HepG2 (cell line): ENCODE results near the gene SFTPA2. TPM values are rescaled to one million over a fixed set of nuclear protein-coding genes. Genes with fewer than 3 reads are reported as not detected.
"Not testable (repeated sequence)": the region's sequence is repeated elsewhere in the genome, so short reads cannot be mapped to it uniquely, and the experiment has no call there.

ENCODE experiments used
- ATAC-seq: fragments of 200-7000 bp; cut with Tn5 transposase; 3 replicates; pipeline ENCODE4 v1.9.1; 2020; ENCODE audit warnings: mild to moderate bottlenecking, moderate library complexity
- BruUV-seq: library from RNA; stranded (reverse); fragments of 400-500 nt; replicated peaks from 2 replicates; lab custom pipeline; 2021; lab: Mats Ljungman, UMichigan
- CTCF ChIA-PET: fragments of 300-600 bp; formaldehyde crosslinking; extraction: SDS; loops from one replicate; lab custom pipeline; 2021; ENCODE audit warnings: low total read pairs, inconsistent platforms, low intra/inter-chr PET ratio; lab: Yijun Ruan, JAX
- POLR2A ChIA-PET: fragments of 350-600 bp; sonication (Branson Sonifier 250); formaldehyde crosslinking; loops from one replicate; lab custom pipeline; 2020; ENCODE audit warnings: antibody characterized with exemption, inconsistent platforms; lab: Yijun Ruan, JAX
- DNase-seq: peaks from one replicate; pipeline ENCODE4 v3.0.0-alpha.2; 2015; ENCODE audit warnings: low spot score
- FAIRE-seq: peaks from 3 replicates; lab custom pipeline; 2011; peaks lifted over from hg19 to GRCh38; lab: Jason Lieb, UNC
- H2AFZ ChIP-seq: one replicate; pipeline ENCODE4 v1.6.1; 2011; ENCODE audit warnings: low read length, inconsistent platforms
- H3K27ac ChIP-seq: fragments of 300-600 bp; 3 replicates; pipeline ENCODE4 v1.8.0; 2011; ENCODE audit warnings: mixed run types, mild to moderate bottlenecking, mixed read lengths, low read length, inconsistent platforms; ENCODE audit not compliant: insufficient read depth; ENCODE audit errors: extremely low read length
- H3K27me3 ChIP-seq, 2 experiments: fragments of 200-600 bp in 1 of 2; 2 replicates in 1 of 2; 3 replicates in 1 of 2; pipeline versions ENCODE4 v1.6.0 to v1.8.0; 2011; ENCODE audit warnings: low read length in 2 of 2, mild to moderate bottlenecking in 2 of 2, moderate library complexity in 2 of 2, inconsistent platforms in 1 of 2; ENCODE audit not compliant: insufficient read depth in 2 of 2, control insufficient read depth in 1 of 2
- H3K36me3 ChIP-seq, 2 experiments: fragments of 200-600 bp in 1 of 2; replicated peaks in 1 of 2; 2 replicates in 1 of 2; 3 replicates in 1 of 2; pipeline versions ENCODE4 v1.5.1 to v1.8.0; 2011; ENCODE audit warnings: low read length in 2 of 2, inconsistent platforms in 1 of 2; ENCODE audit not compliant: insufficient read depth in 2 of 2, control insufficient read depth in 1 of 2
- H3K4me1 ChIP-seq: 2 replicates; pipeline ENCODE4 v1.5.1; 2012; ENCODE audit warnings: low read length, inconsistent platforms; ENCODE audit not compliant: insufficient read depth
- H3K4me2 ChIP-seq: 2 replicates; pipeline ENCODE4 v1.6.0; 2011; ENCODE audit warnings: low read depth, low read length, inconsistent platforms
- H3K4me3 ChIP-seq, 3 experiments: fragments of 200-600 bp in 1 of 3; sonication (generic), shearing (Covaris generic) in 1 of 3; replicated peaks in 1 of 3; 2 replicates each; pipeline ENCODE4 v1.5.1; 2011 to 2016; ENCODE audit warnings: low read length in 3 of 3, inconsistent platforms in 2 of 3, low read depth in 2 of 3, mild to moderate bottlenecking in 2 of 3, control low read depth in 1 of 3, mixed read lengths in 1 of 3; ENCODE audit not compliant: insufficient read depth in 1 of 3
- H3K79me2 ChIP-seq: one replicate; pipeline ENCODE4 v1.6.1; 2011; ENCODE audit warnings: low read length, inconsistent platforms; ENCODE audit not compliant: insufficient read depth
- H3K9ac ChIP-seq: 2 replicates; pipeline ENCODE4 v1.6.0; 2011; ENCODE audit warnings: mild to moderate bottlenecking, low read depth, low read length, inconsistent platforms; ENCODE audit not compliant: insufficient read depth
- H3K9me3 ChIP-seq: 2 replicates; pipeline ENCODE4 v1.5.1; 2012; ENCODE audit warnings: mild to moderate bottlenecking, low read length
- H4K20me1 ChIP-seq: 2 replicates; pipeline ENCODE4 v1.6.0; 2011; ENCODE audit warnings: inconsistent platforms, mild to moderate bottlenecking, low read length, moderate library complexity; ENCODE audit not compliant: insufficient read depth
- IRF1 ChIP-seq: sonication (generic); formaldehyde crosslinking; IDR thresholded peaks from 2 replicates; pipeline ENCODE4 v1.4.0; 2020; ENCODE audit warnings: low read depth, mild to moderate bottlenecking, missing genetic modification reagents
- RAD51 ChIP-seq: fragments of 450-650 bp; IDR thresholded peaks from 2 replicates; pipeline ENCODE4 v1.6.1; 2016; ENCODE audit warnings: borderline replicate concordance
- YEATS4 ChIP-seq: sonication (generic); formaldehyde crosslinking; IDR thresholded peaks from 2 replicates; pipeline ENCODE4 v1.4.0; 2020; ENCODE audit warnings: missing genetic modification reagents, borderline replicate concordance
- ZNF350 ChIP-seq: sonication (generic); formaldehyde crosslinking; IDR thresholded peaks from 2 replicates; pipeline ENCODE4 v1.4.0; 2020; ENCODE audit warnings: mild to moderate bottlenecking, low read depth, missing genetic modification reagents, borderline replicate concordance
- WGBS: methylation state at CpG from one replicate; pipeline ENCODE4 v1.1.6; 2017; ENCODE audit warnings: low lambda C conversion rate; 5-methylcytosine and 5-hydroxymethylcytosine counted together
- in situ Hi-C: cut with HindIII; loops from 2 replicates; pipeline ENCODE4 v1.10.0; 2017; ENCODE audit warnings: low pct_unique_long_range_greater_than_20kb; ENCODE audit not compliant: extremely low pct_ligation_motif_present
- intact Hi-C: fragments of 100-400 bp; cut with micrococcal nuclease; formaldehyde crosslinking; loops from one replicate; pipeline ENCODE4 v1.10.0; 2022; ENCODE audit not compliant: unreplicated experiment
- polyA plus RNA-seq, 8 experiments: library from polyadenylated mRNA; depleted of rRNA in 3 of 8; stranded (reverse) in 7 of 8; unstranded in 1 of 8; fragments of >200 nt; fragmentation: Illumina TruSeq in 4 of 8; extraction: Trizol in 4 of 8; gene quantifications; 2 replicates each; pipeline versions ENCODE4 v1.2.1 to v1.2.3, GENCODE V29; 2011 to 2016; ENCODE audit warnings: low read depth in 4 of 8, missing spikeins in 1 of 8, mixed read lengths in 1 of 8; ENCODE audit not compliant: insufficient read depth in 1 of 8
- total RNA-seq, 5 experiments: library from RNA; depleted of rRNA; stranded (reverse); fragments of >200 nt; fragmentation: Illumina TruSeq; extraction: Trizol; gene quantifications; 2 replicates each; pipeline ENCODE4 v1.2.3, GENCODE V29; 2016; ENCODE audit warnings: low read depth in 1 of 5
- TF ChIP-seq, protein P1 (sequence below): sonication (generic); formaldehyde crosslinking; IDR thresholded peaks from 2 replicates; pipeline ENCODE4 v1.4.0; 2020; ENCODE audit warnings: missing genetic modification reagents, mild to moderate bottlenecking, borderline replicate concordance

The SFTPA2 gene
- total and polyA plus RNA-seq, 2 of the 13 experiments (the other 11 are each of a cell fraction or from before 2014, with no cell fraction given) = 0.04 TPM; not detected in 1

- no peak overlapping the region for H3K4me2 ChIP-seq
- no peak overlapping the region for H3K27ac ChIP-seq
- H3K36me3 ChIP-seq = no peaks in the 10 kb centered on the region
- WGBS = 4% methylated on average over 2 of the region's 2 CpGs
- ChIA-PET CTCF (no interaction called here), POLR2A (no interaction called here)
- H3K4me1 ChIP-seq = no peaks in the 10 kb centered on the region
- ATAC-seq (no peak), FAIRE-seq (no peak), DNase-seq (no peak)
- H2AFZ ChIP-seq = no peak overlapping the region
- H3K4me3 ChIP-seq = no peak overlapping the region
- H3K27me3 ChIP-seq = no peaks in the 10 kb centered on the region
- intact Hi-C loops (no loop called here), in situ Hi-C loops (no loop called here)
- no peaks in the 10 kb centered on the region for H3K9me3 ChIP-seq
- no TSS peak for BruUV-seq
- H4K20me1 ChIP-seq = no peaks in the 10 kb centered on the region
- TF ChIP-seq YEATS4 (CRISPR knock-in tag) (no peak), IRF1 (CRISPR knock-in tag) (no peak), RAD51 (no peak), ZNF350 (CRISPR knock-in tag) (no peak)
- TF ChIP-seq, protein P1, sequence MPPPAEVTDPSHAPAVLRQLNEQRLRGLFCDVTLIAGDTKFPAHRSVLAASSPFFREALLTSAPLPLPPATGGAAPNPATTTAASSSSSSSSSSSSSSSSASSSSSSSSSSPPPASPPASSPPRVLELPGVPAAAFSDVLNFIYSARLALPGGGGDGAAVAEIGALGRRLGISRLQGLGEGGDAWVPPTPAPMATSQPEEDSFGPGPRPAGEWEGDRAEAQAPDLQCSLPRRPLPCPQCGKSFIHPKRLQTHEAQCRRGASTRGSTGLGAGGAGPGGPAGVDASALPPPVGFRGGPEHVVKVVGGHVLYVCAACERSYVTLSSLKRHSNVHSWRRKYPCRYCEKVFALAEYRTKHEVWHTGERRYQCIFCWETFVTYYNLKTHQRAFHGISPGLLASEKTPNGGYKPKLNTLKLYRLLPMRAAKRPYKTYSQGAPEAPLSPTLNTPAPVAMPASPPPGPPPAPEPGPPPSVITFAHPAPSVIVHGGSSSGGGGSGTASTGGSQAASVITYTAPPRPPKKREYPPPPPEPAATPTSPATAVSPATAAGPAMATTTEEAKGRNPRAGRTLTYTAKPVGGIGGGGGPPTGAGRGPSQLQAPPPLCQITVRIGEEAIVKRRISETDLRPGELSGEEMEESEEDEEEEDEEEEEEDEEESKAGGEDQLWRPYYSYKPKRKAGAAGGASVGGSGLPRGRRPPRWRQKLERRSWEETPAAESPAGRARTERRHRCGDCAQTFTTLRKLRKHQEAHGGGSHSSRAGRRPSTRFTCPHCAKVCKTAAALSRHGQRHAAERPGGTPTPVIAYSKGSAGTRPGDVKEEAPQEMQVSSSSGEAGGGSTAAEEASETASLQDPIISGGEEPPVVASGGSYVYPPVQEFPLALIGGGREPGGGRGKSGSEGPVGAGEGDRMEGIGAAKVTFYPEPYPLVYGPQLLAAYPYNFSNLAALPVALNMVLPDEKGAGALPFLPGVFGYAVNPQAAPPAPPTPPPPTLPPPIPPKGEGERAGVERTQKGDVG (CRISPR knock-in tag) = no peak
- no peak overlapping the region for H3K9ac ChIP-seq
- H3K79me2 ChIP-seq = no peaks in the 10 kb centered on the region
These were observed 17.6 kb downstream of the SFTPA2 start for GRCh38 chr10:79542626-79543025.

- H2AFZ ChIP-seq, H3K79me2 ChIP-seq, H4K20me1 ChIP-seq, H3K36me3 ChIP-seq, BruUV-seq, H3K4me2 ChIP-seq, ATAC-seq, POLR2A ChIA-PET, H3K9me3 ChIP-seq, FAIRE-seq, H3K27ac ChIP-seq, DNase-seq, CTCF ChIA-PET, H3K27me3 ChIP-seq, H3K4me3 ChIP-seq, H3K4me1 ChIP-seq, H3K9ac ChIP-seq, intact Hi-C loops, in situ Hi-C loops: not testable (repeated sequence)
- WGBS = 0% methylated on average over 1 of the region's 1 CpG
These were observed 19.3 kb downstream of the SFTPA2 start for GRCh38 chr10:79540930-79541329.

GRCh38 chr10:79538311-79538710 is 21.9 kb downstream of the SFTPA2 start:
- BruUV-seq, H3K4me2 ChIP-seq, H3K27me3 ChIP-seq, H3K9me3 ChIP-seq, H3K9ac ChIP-seq, POLR2A ChIA-PET, H3K36me3 ChIP-seq, ATAC-seq, in situ Hi-C loops, H3K27ac ChIP-seq, FAIRE-seq, H3K79me2 ChIP-seq, DNase-seq, H3K4me1 ChIP-seq, H4K20me1 ChIP-seq, intact Hi-C loops, H3K4me3 ChIP-seq, H2AFZ ChIP-seq, CTCF ChIA-PET: not testable (repeated sequence)
- WGBS = 17% methylated on average over 6 of the region's 6 CpGs
